Pulmonary artery endothelial cell (primary cell): Measurements from ENCODE around the gene PRSS27. TPM values are rescaled to one million over a fixed set of nuclear protein-coding genes. Genes with fewer than 3 reads are reported as not detected.
"Not testable (repeated sequence)": the region's sequence is repeated elsewhere in the genome, so short reads cannot be mapped to it uniquely, and the experiment has no call there.

Source experiments
- DNase-seq: peaks from one replicate; pipeline ENCODE4 v3.0.0-alpha.2; 2011; ENCODE audit warnings: low read depth, low spot score
- total RNA-seq: library from RNA; depleted of rRNA; stranded (reverse); fragments of >200 nt; gene quantifications from 2 replicates; pipeline ENCODE4 v1.2.3, GENCODE V29; 2014

PRSS27 gene
- total RNA-seq, 1 donor from 2014 or later, result 0.33 TPM

DNA sequence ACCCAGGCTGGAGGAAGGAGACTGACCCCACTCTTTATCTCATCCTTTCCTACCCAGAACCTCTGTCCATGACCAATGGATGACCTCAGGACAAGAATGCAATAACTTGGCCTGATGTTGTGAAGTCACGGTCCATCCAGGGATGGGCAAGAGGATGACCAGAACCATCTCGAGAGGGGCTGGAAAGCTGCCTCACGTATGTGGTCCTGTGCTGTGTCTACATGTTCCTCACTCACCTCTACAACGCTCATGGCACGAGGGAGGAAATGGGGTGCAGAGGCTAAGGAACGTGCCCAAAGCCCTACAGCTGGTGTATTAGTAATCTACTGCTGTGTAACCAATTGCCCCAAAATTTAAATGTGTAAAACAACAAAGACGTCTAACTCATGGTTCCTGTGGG, 45.0 kb downstream of the PRSS27 start:
- DNase-seq, result no peak

DNA sequence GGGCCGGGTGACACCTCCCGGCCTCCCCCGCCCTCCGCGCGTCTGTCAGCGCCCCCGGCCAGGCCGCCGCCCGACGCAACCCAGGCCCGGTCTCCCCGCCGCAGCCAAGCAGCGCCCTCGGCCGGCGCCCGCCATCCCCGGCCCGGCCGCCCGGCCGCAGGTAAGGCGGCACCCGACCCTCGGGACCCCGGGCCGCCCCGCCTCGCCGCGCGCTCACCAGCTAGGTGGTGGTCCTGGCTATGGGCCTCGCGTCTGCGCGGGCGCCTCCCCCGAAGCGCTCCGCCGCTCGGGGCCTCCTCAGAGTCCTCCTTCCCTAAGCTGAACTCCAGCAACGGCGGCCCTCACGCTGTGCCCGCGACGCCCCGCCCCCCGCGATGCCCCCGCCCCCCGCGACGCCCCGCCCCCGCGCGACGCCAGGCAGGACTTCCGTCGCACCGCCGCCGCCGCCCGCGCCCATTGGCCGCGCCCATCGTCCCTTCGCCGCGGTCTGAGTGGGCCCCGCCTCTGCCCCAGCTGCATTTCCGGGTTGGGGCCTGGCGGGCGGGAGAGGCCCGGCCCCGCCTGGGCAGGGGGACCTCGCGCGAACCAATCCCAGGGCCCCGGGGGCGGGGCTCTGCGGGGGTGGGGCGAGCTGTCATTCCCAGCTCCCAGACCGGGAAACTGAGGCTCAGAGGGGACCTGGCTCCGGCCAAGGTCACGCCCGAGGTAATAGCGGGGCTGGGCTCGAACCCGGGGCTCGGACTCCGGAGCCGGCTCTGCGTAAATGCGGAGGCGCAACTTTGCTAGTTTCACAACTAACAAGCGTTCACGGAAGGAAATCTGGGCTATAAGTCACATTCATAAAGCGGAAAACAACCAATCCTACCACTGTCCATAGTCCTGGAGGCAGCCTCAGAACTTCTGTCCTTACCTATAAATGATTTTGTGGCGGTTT, 46.7 kb downstream of the PRSS27 start:
- DNase-seq, result peak; percentile 71

DNA sequence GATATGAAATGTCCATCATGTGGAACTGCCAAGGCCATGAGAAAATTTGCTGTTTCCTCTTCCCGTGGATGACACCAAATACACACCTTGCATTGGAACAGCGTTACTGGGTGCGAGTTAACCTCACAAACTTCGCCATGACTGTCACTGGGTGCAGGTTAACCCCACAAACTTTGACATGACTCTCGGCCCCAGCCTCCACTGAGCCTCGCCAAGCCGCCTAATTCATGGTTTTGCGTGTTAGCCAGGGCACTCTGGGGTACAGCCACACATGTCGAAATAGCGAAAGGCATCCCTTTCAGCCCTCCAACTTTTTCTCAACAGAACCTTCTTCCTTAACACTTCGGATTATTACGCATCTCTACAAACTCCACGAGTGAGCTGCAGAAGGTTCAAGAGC, 48.3 kb downstream of the PRSS27 start:
- DNase-seq, result no peak

DNA sequence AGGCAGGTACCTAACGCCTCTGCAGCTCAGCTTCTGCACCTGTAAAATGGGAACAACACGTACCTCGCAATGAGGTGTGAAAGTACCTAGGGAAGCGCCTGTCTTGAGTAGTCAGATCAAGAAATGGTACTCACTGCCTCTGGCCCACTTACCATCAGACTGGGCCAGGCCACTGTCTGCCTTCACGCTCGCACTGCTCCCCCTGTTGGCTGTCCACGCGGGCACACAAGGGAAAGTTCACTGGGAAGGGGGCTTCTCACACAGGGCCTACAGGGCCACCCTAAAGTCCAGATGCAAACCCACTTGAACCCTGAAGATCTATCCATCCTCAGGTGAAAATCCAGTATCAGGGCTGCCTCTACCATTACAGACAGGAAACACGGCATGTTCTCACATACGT, 48.8 kb downstream of the PRSS27 start:
- not testable (repeated sequence) for DNase-seq

DNA sequence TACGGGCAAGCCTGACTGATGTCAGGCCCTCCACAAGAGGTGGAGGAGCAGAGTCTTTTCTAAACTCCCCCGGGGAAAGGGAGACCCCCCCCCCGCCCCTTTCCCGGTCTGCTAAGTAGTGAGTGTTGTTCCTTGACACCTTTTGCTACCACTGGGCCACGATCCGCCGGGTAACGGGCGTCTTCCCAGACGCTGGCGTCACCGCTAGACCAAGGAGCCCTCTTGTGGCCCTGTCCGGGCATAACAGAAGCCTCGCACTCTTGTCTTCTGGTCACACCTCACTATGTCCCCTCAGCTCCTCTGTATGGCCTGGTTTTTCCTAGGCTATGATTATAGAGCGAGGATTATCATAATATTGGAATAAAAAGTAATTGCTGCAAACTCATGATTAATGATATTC, 50.0 kb downstream of the PRSS27 start:
- DNase-seq, result not testable (repeated sequence)

DNA sequence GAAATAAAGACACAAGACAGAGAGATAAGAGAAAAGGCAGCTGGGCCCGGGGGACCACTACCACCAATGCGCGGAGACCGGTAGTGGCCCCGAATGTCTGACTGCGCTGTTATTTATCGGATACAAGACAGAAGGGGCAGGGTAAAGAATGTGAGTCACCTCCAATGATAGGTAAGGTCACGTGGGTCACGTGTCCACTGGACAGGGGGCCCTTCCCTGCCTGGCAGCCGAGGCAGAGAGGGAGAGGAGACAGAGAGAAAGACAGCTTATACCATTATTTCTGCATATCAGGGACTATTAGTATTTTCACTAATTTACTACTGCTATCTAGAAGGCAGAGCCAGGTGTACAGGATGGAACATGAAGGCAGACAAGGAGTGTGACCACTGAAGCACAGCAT, 50.4 kb downstream of the PRSS27 start:
- not testable (repeated sequence) for DNase-seq

DNA sequence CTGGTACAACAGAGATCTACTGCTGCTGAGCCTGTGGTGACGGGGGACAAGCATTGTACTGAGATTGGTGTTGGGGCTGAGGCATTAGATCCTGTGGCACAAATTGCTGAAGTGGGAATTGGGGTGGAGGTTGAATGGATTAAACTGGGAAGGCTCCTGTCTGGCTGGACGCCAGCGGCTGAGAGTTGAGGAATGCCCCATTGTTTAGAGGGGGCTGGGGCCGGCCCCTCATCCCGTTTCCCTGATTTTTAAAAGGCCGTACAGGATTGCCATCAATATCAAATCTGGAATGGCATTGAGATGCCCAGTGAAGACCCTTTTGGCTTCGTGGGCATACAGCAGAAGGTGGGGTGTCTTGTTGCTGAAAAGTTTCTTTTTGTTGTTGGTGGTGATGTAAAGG, 53.4 kb downstream of the PRSS27 start:
- not testable (repeated sequence) for DNase-seq

DNA sequence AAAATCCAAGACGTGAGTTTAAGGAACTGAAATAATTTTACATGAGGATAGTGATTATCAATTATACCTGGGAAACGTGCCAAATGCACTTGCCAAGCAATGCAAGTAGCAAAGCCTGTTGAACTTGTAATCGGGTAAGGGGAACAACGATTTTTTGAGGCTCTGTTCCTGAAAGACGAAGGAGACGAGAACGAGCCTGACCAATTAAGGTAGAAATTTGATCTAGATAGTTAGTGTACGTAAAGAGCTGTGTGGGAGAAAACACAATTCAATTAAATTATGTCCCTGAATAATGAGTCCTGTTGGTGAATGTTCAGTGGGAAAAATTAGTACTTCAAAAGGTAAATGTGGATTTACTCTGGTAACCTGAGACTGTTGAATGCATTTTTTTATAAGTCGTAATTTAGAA, 55.4 kb downstream of the PRSS27 start:
- no peak for DNase-seq

DNA sequence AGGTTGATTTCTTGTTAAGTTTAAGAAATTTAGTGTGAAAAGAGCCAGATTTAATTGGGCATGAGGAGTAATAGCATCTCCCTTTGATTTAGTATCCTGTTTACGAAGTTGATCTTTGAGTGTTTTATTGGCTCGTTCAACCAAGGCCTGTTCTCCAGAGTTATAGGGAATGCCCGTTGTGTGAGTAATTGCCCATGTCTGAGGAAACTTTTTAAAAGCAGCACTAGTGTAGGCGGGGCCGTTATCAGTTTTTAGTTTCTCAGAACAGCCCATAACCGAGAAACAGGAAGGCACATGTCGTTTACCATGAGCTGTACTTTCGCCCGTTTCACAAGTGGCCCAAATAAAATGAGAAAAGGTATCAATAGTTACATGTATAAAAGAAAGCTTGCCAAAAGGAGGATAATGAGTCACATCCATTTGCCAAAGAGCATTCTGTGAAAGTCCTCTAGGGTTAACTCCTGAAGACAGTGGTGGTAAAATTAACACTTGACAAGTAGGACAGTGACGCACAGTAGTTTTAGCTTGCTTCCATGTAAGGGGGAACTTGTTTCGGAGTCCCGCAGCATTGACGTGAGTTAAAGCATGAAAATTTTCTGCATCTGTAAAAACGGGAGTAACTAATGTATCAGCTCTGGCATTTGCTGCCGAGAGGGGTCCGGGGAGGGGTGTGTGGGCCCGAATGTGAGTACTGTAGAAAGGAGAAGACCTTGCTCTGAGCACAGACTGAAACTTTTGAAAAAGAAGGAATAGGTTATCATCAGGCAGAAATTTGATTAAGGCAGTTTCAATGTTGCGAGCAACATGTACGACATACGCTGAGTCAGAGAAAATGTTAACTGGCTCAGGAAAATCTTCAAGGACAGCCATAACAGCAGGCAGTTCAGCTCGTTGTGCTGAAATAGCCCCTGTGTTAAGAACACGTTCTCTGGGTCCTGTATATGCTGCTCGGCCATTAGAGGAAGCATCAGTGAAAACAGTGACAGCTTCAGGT, 56.2 kb downstream of the PRSS27 start:
- no peak for DNase-seq

Other genes with a start within 250 kb of the PRSS27 start
- not detected in 2 replicates for gene NTN3, start 248.9 kb downstream of the PRSS27 start, total RNA-seq
- gene TBC1D24, start 245.1 kb downstream of the PRSS27 start, total RNA-seq, result 12.8 and 20.1 TPM in 2 replicates
- 8.8 and 9.6 TPM in 2 replicates for gene ATP6V0C, start 206.3 kb downstream of the PRSS27 start, total RNA-seq
- gene AMDHD2, start 199.9 kb downstream of the PRSS27 start, total RNA-seq, result 30.2 and 36.6 TPM in 2 replicates
- not detected in 2 replicates for gene CEMP1, start 188.8 kb downstream of the PRSS27 start, total RNA-seq
- gene PDPK1, start 182.2 kb downstream of the PRSS27 start, total RNA-seq, result 14.2 and 23.8 TPM in 2 replicates
- 26.0 and 27.2 TPM in 2 replicates for gene KCTD5, start 37.7 kb downstream of the PRSS27 start, total RNA-seq
- gene SRRM2, start 32.4 kb upstream of the PRSS27 start, total RNA-seq, result 38.5 and 43.9 TPM in 2 replicates
- gene ELOB, start 57.1 kb upstream of the PRSS27 start, total RNA-seq, result 166 and 336 TPM in 2 replicates
- gene PRSS33, start 67.3 kb upstream of the PRSS27 start, total RNA-seq, result not detected in 2 replicates
- not detected in 2 replicates for gene PRSS41, start 78.2 kb upstream of the PRSS27 start, total RNA-seq
- gene PRSS21, start 97.0 kb upstream of the PRSS27 start, total RNA-seq, result 0.73 TPM in 1 of 2 replicates, not detected in the other
- gene ZG16B, start 110.1 kb upstream of the PRSS27 start, total RNA-seq, result 0.13 TPM in 1 of 2 replicates, not detected in the other
- gene PRSS22, start 137.9 kb upstream of the PRSS27 start, total RNA-seq, result not detected in 2 replicates
- gene FLYWCH2, start 163.0 kb upstream of the PRSS27 start, total RNA-seq, result 38.9 and 49.6 TPM in 2 replicates
- 32.5 and 33.4 TPM in 2 replicates for gene FLYWCH1, start 191.7 kb upstream of the PRSS27 start, total RNA-seq
- not detected in 2 replicates for gene KREMEN2, start 244.1 kb upstream of the PRSS27 start, total RNA-seq
- 15.9 and 16.2 TPM in 2 replicates for gene PAQR4, start 249.1 kb upstream of the PRSS27 start, total RNA-seq